GM18511 (cell line): ENCODE data around the gene NYAP2.

Experiments
- ATAC-seq: cut with Tn5 transposase; IDR thresholded peaks from one replicate; pipeline ENCODE4 v1.9.1; 2021; ENCODE audit warnings: mild to moderate bottlenecking, moderate library complexity; ENCODE audit not compliant: unreplicated experiment

Gene NYAP2

GRCh38 chr2:225428360-225428759 is 28.9 kb downstream of the NYAP2 start:
- ATAC-seq, result no peak

DNA sequence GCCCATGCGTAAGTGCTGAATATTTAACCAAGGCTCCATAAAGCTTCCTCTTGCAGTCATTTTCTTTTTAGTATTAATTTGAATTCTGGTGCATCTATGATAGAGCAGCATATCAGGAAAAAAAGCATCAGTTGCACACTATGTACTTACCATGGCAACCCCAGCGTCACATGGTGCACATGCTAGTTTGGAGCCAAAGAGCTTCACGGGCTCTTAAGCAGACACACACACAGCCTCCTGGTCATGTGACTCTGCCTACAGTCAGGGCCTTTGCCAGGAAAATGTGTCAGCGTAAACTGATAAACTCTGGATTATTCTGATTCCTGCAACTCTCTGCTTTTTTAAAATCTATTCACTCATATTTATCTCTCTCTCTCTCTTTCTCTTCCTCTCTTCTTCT is 30.2 kb downstream of the NYAP2 start:
- no peak for ATAC-seq

DNA sequence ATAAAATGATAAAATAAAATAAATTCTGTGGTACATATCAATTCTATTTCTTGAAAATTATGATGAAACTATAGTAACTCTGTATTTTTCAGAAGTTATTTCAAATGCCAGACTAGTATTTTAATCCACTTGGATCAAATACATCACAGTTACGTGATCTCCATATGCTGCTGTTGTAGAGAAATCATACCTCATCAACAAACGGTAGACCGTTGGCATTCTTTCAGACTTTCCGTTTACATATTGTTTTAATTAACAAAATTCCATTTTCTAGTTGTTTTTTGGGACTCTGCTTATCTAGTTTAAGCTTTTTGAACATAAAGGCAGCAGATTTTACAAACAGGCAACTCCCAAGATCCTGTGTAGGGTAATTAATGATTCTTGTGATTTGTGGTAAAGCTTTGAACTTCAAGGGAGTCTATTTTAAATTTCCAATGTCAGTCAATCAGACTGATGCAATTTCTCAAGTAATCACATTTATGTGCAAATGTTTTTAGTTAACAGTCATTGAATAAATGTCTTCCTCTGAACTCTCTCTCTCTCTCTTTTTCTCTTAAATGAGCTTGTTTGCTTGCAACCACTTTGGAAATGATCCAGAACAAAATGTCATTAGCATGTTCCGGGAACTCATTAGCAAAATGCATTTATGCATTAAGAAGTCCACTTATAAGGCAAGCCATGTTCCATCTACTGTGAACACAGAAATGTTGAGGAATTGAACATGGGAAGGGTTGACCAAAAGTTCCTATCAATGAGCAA is 31.8 kb downstream of the NYAP2 start:
- no peak for ATAC-seq

DNA sequence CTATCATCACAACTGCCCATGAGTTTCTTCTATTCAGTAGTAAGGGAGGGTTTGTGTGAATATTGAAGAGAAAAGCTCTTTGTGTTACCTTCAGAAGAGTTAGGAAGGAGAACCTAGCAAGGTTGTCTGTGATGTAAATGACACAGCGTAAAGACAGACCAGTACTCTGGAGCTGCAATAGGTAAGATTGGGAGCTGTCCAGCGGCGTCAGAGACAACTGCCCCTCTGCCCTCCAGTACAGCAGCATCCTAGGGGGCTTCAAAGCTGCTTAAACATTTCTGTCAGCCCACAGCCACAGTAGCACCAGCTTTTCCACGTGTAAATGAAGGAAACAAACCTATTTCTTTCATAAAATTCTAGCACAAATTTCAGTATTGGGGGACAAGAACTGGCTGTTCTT is 34.5 kb downstream of the NYAP2 start:
- no peak for ATAC-seq

GRCh38 chr2:225437319-225437718 is 37.8 kb downstream of the NYAP2 start:
- no peak for ATAC-seq

- ATAC-seq, result no peak
These were observed 38.7 kb downstream of the NYAP2 start for GRCh38 chr2:225438248-225438647.

DNA sequence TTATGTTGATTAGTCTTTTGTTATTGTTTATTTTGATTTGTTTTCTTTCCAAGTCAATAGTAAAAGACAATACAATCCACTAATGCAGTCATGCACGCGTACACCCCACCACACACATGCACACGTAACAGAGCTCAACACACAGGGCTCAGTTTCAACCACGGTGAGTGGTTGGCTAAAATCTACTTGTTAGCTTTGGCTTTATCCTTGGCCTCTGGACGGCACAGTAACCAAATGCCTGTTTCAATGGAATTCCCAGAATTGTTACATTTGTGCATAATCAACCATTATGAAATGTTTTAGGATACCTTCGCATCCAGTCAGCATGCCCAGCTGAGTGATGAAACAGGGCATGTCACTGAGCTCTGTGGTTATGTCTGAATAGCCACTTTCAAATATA is 53.2 kb downstream of the NYAP2 start:
- no peak for ATAC-seq

DNA sequence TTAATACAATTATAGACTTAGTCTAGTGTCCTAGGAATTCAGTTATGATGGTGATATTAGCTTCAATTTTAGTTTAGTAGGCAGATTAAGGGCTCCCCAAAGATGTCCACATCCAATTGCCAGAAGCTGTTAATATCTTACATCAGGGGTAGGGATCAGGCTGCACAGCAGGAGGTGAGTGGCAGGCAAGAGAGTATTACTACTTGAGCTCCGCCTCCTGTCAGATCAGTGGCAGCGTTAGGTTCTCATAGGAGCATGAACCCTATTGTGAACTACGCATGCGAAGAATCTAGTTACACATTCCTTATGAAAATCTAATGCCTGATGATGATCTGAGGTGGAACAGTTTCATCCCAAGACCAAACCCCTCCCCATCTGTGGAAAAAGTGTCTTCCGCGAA is 54.9 kb downstream of the NYAP2 start:
- ATAC-seq, result no peak

- no peak for ATAC-seq
These were observed 57.2 kb downstream of the NYAP2 start for GRCh38 chr2:225456619-225457260.

- ATAC-seq, result no peak
These were observed 58.0 kb downstream of the NYAP2 start for GRCh38 chr2:225457482-225457881.

GRCh38 chr2:225458431-225459117 is 59.1 kb downstream of the NYAP2 start:
- ATAC-seq, result peak; percentile 65

DNA sequence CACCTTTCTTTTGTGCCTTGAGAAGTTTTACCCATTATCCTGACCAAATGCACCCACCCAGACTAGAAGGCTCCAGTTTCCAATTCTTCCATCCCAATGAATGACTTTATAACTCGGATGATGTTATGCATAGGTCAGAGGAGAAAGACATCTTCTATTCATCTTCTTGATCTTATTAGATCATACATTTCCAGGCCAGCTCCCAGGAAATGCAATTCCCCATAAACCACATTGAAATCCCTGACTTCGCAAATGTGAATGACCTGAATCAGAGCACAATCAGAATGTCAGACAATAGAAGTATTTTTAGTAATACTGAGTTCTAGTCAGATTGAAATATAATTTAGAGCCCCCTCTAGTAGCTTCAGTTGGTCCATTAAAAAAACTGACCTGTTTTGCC is 62.9 kb downstream of the NYAP2 start:
- ATAC-seq, result no peak

DNA sequence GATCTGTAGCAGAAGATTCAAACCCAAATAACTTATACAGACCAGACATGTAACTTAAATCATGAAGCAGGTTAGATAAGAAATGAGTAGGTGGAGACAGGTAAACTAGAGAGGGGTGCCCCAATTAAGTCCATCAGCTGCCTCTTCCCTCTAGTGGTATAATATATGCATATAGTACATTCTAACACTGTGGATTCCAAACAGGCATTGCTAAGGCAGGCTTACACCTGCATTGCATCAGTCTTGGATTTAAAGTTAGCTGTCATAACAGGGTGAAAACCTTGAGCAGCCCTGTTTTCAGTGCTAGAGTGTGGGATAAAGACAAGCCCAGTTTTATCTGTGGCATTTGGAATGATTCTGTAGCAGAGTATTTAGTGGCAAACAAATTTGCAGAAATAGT is 63.4 kb downstream of the NYAP2 start:
- no peak for ATAC-seq

DNA sequence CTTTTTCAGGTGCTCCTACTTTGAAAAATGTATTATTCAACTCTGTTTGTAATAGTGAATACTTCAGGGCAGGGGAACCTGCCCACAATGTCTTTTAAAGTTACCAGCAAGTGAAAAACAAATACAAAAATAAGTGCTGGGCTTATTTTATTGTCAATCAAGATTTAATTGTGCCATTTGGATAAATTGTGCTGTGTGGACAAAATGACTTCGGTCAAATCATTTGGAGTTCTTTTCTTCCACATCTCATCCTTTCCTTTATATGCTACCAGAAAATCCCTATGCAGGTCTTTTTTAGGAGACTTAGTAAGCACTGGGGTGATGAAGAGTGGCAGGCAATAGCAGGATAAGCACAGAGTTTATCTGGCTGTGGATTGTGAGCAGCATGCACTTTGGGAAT is 63.9 kb downstream of the NYAP2 start:
- ATAC-seq, result no peak

DNA sequence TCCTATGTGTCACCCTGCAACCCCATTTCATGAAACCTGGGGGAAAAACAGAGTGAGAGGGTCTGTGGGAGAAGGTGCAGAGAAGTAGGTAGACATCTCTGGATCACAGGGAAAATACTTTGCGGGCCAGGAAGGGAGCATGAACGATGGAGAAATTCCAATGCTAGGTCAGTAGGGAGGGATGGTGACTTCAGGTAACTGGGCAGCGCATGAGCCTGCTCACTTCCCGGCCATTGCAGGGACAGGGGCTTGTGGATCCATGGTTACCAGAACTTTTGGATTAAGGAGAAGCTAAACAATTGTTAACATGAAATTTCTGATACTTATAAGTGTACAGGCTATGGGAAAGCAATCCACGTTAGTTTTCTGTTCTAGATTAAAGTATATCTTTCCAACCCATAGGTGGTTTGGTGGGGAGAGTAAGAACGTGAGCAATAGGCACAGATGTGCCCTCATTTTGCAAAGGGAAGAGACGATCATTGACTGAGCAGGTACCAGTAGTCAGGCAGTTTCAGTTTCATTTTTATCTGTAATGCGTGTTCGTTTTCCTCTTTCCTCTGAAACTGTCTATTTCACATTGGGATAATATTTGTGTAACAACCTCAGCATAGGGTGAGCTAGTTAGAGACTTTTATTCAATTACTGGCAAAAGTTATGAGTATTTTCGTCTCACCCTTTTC is 65.0 kb downstream of the NYAP2 start:
- peak; percentile 92 for ATAC-seq

DNA sequence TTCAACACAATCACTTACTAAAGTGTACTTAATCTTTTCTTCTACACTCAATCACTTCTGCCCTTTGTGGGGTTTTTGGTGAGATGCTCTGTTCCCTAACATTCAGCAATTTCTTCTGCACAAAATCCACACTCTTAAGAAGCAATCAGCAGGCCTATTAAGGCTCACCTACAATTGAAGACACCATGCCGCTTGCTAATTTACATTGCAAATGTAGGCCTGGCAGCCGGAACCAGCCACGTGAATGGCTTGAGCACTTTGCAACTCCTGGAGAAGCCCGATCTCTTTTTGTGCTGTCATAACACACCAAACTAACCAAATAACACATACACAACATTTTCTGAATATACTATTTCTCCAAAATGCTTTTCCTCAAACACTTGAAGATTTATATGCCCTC is 66.3 kb downstream of the NYAP2 start:
- no peak for ATAC-seq

- no peak for ATAC-seq
These were observed 67.5 kb downstream of the NYAP2 start for GRCh38 chr2:225466891-225467604.

DNA sequence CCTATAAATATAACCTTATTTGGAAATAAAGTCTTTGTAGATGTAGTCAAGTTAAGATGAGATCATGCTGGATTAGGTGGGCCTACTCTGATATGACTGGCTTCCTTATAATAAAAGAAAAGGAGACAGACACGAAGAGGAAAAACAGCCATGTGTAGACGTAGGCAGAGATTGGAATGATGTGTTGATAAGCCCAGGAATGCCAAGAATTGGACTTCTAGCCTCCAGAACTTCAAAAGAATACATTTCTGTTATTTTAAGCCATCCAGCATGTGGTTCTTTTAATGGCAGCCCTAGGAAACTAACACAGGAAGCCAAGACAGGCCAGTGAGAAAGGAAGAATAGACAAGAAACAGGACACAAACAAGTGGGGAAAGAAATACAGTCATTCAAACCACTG is 68.6 kb downstream of the NYAP2 start:
- no peak for ATAC-seq

DNA sequence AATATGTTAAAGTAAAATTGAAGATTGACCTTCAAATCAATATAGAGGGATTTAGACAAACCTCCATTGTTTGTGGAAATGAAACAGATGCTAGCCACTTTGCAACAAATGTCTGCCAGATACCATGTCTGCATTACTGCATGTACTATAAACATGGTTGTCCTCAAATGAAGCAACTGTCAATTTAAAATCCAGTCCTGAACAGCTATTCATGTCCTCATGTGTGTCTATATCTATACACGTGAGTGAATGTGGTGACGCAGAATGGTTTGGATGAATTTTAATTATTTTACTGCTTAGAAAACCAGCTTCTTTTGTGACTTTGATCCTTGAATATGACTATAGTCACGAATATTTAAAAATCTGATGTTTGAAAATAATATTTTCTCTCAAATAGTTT is 71.5 kb downstream of the NYAP2 start:
- no peak for ATAC-seq

- ATAC-seq, result no peak
These were observed 72.0 kb downstream of the NYAP2 start for GRCh38 chr2:225471482-225471881.

GRCh38 chr2:225472161-225472560 is 72.7 kb downstream of the NYAP2 start:
- no peak for ATAC-seq
